ENCODE results near the gene NDUFV2.

The NDUFV2 gene

DNA sequence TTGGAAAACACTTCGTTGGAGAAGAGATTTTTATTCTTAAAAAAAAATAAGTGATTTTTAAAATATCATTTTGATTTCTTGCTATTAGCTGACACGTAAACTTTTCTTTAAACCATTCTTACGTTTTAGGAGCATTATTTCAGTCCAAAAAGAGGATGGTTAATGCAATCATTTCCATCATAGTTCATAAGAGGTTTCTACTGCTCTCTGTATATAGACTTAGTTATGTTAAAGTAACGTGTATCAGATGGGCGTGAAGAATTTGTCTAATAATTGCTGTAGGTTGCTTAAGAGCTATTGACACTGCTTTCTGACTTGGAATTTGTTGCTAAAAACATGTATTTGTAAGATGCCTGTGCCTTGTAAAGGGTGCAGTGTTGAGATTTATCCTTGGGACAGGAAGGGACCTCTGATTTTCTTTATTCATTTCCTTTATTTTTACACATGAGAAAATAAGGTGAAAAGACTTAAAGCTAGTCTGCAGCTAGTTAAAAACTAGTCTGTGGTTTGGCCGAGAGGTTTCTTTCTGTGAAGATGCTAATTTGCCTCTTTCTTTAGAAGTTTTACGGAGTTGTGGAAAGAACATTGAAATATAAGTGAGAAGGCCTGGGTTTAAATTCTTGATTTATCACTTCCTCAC lies 37.0 kb downstream of the NDUFV2 start (continued):
- TF ChIP-seq, protein P1, sequence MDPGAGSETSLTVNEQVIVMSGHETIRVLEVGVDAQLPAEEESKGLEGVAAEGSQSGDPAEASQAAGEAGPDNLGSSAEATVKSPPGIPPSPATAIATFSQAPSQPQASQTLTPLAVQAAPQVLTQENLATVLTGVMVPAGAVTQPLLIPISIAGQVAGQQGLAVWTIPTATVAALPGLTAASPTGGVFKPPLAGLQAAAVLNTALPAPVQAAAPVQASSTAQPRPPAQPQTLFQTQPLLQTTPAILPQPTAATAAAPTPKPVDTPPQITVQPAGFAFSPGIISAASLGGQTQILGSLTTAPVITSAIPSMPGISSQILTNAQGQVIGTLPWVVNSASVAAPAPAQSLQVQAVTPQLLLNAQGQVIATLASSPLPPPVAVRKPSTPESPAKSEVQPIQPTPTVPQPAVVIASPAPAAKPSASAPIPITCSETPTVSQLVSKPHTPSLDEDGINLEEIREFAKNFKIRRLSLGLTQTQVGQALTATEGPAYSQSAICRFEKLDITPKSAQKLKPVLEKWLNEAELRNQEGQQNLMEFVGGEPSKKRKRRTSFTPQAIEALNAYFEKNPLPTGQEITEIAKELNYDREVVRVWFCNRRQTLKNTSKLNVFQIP (CRISPR knock-in tag; IDR thresholded peaks at IDR 0.05; ENCODE audit: borderline replicate concordance, low read depth), result no peak

DNA sequence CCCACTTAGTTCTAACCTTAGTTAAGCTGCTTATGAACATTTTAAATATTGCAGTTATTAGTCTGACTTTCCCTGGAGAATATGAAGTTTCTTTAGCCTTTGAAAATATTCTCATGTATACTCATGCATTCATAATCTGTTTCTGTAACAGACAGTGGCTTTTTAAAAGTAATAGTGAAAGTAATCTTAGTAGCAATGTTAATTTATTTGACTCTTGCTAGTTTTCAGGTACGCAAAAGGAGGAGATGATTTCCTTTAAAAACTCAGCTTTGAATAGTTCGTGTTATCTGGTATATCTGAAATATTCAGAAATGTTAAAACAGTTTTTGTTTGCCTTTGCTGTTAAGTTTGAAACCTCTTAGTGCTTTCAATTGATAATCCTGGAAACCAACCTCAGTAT lies 37.9 kb downstream of the NDUFV2 start:
- TF ChIP-seq, protein P1 (CRISPR knock-in tag; IDR thresholded peaks at IDR 0.05; ENCODE audit: borderline replicate concordance, low read depth), result no peak
- TF ChIP-seq, protein P2, sequence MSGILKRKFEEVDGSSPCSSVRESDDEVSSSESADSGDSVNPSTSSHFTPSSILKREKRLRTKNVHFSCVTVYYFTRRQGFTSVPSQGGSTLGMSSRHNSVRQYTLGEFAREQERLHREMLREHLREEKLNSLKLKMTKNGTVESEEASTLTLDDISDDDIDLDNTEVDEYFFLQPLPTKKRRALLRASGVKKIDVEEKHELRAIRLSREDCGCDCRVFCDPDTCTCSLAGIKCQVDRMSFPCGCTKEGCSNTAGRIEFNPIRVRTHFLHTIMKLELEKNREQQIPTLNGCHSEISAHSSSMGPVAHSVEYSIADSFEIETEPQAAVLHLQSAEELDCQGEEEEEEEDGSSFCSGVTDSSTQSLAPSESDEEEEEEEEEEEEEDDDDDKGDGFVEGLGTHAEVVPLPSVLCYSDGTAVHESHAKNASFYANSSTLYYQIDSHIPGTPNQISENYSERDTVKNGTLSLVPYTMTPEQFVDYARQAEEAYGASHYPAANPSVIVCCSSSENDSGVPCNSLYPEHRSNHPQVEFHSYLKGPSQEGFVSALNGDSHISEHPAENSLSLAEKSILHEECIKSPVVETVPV (CRISPR knock-in tag; IDR thresholded peaks at IDR 0.05), result no peak
- TF ChIP-seq ZNF8 (CRISPR knock-in tag; IDR thresholded peaks at IDR 0.05) (no peak), GLIS3 (CRISPR knock-in tag; IDR thresholded peaks at IDR 0.05) (no peak), ARNTL (CRISPR knock-in tag; IDR thresholded peaks at IDR 0.05; ENCODE audit: borderline replicate concordance, low read depth) (no peak), ESRRG (CRISPR knock-in tag; IDR thresholded peaks at IDR 0.05) (no peak)
- TF ChIP-seq, protein P3, sequence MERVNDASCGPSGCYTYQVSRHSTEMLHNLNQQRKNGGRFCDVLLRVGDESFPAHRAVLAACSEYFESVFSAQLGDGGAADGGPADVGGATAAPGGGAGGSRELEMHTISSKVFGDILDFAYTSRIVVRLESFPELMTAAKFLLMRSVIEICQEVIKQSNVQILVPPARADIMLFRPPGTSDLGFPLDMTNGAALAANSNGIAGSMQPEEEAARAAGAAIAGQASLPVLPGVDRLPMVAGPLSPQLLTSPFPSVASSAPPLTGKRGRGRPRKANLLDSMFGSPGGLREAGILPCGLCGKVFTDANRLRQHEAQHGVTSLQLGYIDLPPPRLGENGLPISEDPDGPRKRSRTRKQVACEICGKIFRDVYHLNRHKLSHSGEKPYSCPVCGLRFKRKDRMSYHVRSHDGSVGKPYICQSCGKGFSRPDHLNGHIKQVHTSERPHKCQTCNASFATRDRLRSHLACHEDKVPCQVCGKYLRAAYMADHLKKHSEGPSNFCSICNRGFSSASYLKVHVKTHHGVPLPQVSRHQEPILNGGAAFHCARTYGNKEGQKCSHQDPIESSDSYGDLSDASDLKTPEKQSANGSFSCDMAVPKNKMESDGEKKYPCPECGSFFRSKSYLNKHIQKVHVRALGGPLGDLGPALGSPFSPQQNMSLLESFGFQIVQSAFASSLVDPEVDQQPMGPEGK (CRISPR knock-in tag; IDR thresholded peaks at IDR 0.05; ENCODE audit: borderline replicate concordance), result no peak
- no peak for ATAC-seq

DNA sequence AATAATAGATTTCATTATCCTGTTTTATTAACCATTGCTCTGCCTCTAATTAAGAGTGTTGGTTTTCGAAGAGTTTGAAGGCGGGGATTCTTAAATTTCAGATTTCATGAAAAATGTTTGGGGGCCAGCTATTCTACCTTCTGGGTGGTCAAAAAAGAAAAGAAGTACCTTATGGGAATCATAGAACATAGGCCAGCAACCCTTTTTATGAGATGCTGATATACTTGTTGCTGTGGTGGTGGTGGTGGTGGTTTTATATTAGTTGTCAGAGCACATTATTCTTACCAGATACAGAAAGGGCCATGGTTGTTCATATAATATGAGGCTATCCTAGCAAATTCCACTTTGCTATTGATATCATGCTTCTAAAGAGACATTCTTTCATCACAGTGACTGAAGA lies 38.5 kb downstream of the NDUFV2 start:
- no peak for ATAC-seq
- TF ChIP-seq, protein P3 (CRISPR knock-in tag; IDR thresholded peaks at IDR 0.05; ENCODE audit: borderline replicate concordance), result no peak
- TF ChIP-seq ZC3H10 (CRISPR knock-in tag; IDR thresholded peaks at IDR 0.05) (no peak), ZFP30 (CRISPR knock-in tag; IDR thresholded peaks at IDR 0.05) (no peak), TOX (CRISPR knock-in tag; IDR thresholded peaks at IDR 0.05; ENCODE audit: borderline replicate concordance) (no peak), RARB (CRISPR knock-in tag; IDR thresholded peaks at IDR 0.05) (no peak), ZNF565 (CRISPR knock-in tag; conservative IDR thresholded peaks at IDR 0.05; ENCODE audit: low read depth) (no peak), BACH2 (CRISPR knock-in tag; IDR thresholded peaks at IDR 0.05; ENCODE audit: borderline replicate concordance) (no peak), OSR1 (CRISPR knock-in tag; IDR thresholded peaks at IDR 0.05) (no peak), SNAI2 (CRISPR knock-in tag; IDR thresholded peaks at IDR 0.05) (no peak), ARNTL (CRISPR knock-in tag; IDR thresholded peaks at IDR 0.05; ENCODE audit: borderline replicate concordance, low read depth) (no peak), ISL1 (CRISPR knock-in tag; IDR thresholded peaks at IDR 0.05) (no peak), ZNF70 (CRISPR knock-in tag; IDR thresholded peaks at IDR 0.05) (no peak)
- TF ChIP-seq, protein P4, sequence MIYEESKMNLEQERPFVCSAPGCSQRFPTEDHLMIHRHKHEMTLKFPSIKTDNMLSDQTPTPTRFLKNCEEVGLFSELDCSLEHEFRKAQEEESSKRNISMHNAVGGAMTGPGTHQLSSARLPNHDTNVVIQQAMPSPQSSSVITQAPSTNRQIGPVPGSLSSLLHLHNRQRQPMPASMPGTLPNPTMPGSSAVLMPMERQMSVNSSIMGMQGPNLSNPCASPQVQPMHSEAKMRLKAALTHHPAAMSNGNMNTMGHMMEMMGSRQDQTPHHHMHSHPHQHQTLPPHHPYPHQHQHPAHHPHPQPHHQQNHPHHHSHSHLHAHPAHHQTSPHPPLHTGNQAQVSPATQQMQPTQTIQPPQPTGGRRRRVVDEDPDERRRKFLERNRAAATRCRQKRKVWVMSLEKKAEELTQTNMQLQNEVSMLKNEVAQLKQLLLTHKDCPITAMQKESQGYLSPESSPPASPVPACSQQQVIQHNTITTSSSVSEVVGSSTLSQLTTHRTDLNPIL (CRISPR knock-in tag; IDR thresholded peaks at IDR 0.05; ENCODE audit: low read depth), result no peak
- TF ChIP-seq, protein P1 (CRISPR knock-in tag; IDR thresholded peaks at IDR 0.05; ENCODE audit: borderline replicate concordance, low read depth), result no peak
